Sciatic nerve (tissue), 2 donors: ENCODE data around the gene CDHR1. TPM values are rescaled to one million over a fixed set of nuclear protein-coding genes. Genes with fewer than 3 reads are reported as not detected.
"Not testable (repeated sequence)": the region's sequence is repeated elsewhere in the genome, so short reads cannot be mapped to it uniquely, and the experiment has no call there.

Source experiments
- ATAC-seq: fragments of 200-7000 bp; cut with Tn5 transposase; one replicate; pipeline ENCODE4 v1.9.1; 2020; ENCODE audit warnings: mild to moderate bottlenecking, moderate library complexity
- DNase-seq: peaks from one replicate; pipeline ENCODE4 v3.0.0-alpha.2; 2020; ENCODE audit warnings: low spot score
- intact Hi-C: fragments of 100-400 bp; cut with DNase I; formaldehyde crosslinking; loops from one replicate; pipeline ENCODE4 v1.14.2; 2022
- total RNA-seq: library from RNA; stranded (reverse); fragmentation: NEBNext Ultra II Directional; extraction: Animal tissue kit (Norgen Biotek cat#: 25700); gene quantifications from one replicate; pipeline ENCODE4 v1.2.1, GENCODE V29; 2021
- donor health status: DM: no; HTN: no; CAD: no.
- donor health status: DM: no; HTN: no; CAD: no.

The CDHR1 gene
- total RNA-seq, 1 donor from 2014 or later: 2.0 TPM

DNA sequence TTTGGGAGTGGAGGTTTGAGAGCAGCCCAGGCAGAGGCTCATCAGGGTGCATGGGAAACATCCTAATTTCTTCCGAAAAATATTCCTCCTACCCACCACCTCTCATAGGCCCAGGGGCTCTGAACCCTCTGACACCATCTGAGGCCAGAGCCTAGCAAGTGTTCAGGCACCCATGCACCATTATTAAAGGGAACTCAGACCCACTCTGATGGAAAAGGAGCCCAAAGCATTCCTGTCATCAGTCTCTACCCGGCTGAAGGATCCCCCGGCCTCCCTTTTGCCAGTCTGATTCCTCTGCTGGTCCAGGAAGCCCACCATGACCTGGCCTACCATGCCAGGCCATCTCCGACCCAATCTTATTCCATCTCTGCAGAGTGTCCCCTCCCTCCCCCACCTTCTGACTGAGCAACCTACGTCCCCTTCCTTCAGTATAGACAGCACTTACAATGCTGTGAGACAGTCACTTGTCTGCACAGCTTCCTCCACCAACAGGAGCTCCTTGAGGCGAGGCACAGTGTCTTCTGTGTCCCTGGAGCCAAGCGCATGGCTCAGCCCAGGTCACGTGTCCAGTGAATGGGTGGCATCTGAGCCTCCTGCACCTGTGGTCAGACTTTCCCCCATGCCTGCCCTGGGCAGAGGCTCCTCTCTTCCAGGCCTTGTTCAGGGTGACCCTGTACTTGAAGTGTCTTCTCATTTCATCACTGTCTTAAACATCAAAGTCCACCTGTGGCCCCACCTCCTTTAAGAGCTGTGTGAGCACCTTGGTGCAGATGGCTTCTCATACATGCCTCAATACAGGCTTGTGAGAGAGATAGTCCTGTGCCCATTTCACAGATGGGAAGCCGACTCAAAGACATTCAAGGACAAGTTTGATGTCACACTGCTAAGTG, 21.6 kb upstream of the CDHR1 start:
- no peak for DNase-seq
- intact Hi-C loops: no loop called here
- ATAC-seq: no peak

DNA sequence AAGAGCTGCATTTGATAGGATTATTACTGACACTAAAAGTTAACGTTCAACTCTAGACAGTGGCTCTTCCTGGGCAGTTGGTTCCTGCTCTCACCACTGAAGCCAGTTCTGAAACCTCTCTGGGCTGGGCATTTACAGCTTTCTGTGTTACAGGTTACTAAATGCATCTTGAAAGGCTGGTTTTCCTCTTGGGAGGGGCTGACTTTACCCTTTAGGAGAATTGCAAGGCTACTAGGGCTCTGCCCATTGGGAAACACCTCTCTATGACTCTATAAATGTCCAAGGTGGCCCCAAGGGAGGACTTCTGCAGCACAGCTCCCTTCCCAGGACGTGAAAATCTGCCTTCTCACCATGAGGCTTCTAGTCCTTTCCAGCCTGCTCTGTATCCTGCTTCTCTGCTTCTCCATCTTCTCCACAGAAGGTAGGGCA, 20.8 kb upstream of the CDHR1 start, which contains the start of gene GPR15LG:
Gene GPR15LG, plus strand, starts transcription at position 301 of the 429 bp plus-strand sequence. Its CDS starts 51 bp downstream, at position 352.
- ATAC-seq (no peak), DNase-seq (no peak)
- intact Hi-C loops: no loop called here

DNA sequence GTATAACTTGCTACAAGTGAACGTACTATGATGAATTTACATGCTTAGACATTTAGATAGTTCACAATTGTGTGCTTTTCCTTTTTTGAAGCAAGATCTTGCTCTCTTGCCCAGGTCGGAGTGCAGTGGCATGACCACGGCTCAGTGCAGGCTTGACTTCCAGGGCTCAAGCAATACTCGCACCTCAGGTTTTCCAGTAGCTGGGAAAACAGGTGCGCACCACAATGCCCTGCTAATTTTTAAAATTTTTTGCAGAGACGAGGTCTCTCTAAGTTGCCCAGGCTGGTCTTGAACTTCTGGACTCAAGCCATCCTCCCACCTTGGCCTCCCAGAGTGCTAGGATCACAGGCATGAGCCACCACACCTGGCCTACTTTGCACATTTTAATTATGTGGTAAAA, 18.9 kb upstream of the CDHR1 start:
- DNase-seq (no peak), ATAC-seq (no peak)
- intact Hi-C loops: no loop called here

DNA sequence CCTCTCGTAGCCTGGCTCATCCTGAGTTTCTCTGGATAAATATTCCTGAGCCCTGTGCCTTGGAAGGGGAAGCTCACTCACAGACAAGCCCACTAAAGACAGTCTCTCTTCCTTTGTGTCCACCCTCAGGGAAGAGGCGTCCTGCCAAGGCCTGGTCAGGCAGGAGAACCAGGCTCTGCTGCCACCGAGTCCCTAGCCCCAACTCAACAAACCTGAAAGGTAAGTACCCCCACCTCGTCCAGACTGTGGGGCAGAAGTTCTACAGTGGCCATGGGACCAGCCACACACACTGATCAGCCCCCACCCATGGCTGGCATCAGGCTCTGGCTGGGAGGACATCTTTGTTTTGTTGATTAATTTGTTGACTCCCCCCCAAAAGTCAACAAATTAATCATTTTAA, 18.0 kb upstream of the CDHR1 start:
- ATAC-seq: no peak
- intact Hi-C loops: no loop called here
- no peak for DNase-seq

DNA sequence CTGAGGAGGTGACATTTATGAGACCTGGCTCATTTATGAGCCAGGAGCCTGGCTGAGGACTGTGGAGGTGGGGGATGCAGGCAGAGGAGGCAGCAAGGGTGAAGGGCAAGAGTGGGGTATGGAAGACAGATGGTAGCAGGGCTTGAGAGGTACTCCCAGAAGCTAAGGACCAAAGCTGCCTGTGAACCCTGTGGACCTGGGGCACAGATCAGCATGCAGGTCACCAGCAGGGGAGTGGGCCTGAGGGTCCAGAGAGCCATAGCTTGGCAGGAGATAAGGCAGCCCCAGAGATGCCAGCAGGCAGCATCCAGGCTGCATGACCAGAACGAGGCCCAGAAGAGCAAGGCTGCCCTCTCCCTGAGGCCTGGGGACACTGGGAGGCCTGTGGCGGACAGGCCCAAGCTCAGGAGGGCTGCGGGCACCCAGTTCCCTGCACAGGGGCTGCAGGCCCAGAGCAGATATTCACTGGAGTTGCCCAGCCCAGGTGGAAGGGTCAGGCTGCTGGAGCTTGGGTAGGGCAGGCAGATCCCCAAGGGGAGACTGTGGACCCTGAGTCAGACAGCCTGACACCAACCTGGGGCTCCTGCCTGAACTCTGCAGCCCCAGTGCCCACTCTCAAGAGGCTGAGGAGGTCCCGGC, 17.4 kb upstream of the CDHR1 start:
- no peak for DNase-seq
- intact Hi-C loops: no loop called here
- peak; percentile 34 for ATAC-seq

DNA sequence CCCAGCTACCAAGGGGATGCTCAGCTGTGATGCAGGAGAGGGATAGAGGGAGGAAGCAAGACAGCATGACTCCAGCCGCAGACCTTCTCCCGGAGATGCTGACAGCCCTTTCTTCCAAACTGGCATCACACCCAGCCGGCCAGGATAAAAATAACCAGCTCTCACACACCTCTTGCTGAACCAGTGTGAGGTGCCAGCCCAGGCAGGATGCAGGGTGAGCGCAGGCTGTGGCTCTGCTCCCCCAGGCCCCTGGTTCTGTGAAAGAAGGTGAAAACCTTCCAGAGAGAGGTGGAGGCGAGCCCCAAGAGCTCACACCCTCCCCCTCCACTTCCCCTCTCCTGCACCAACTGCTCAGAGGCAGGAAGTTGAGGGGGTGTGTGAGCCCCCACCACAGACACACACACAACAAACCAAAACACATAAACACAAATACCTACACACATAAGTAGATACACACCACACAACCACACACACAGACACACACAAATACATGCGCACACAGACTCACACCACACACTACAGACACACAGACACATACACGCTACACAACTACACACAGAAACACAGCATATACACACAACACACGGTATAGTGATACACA, 16.7 kb upstream of the CDHR1 start:
- DNase-seq (no peak), ATAC-seq (peak; percentile 51)
- intact Hi-C loops: no loop called here

DNA sequence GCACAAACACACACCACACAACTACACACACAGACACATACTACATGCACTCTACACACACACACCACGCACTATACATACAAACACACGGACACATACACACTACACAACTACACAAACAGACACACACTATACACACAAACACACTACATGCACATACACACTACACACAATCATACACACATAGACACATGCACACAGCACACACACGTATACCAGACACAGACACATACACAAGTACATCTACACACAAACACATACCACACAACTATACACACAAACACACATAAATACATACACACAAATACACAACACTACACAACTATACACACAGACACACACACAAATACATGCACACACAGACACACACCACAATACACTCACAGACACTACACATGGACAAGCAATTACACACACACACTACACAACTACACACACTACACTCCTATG, 16.2 kb upstream of the CDHR1 start:
- intact Hi-C loops: no loop called here
- ATAC-seq: no peak
- no peak for DNase-seq

DNA sequence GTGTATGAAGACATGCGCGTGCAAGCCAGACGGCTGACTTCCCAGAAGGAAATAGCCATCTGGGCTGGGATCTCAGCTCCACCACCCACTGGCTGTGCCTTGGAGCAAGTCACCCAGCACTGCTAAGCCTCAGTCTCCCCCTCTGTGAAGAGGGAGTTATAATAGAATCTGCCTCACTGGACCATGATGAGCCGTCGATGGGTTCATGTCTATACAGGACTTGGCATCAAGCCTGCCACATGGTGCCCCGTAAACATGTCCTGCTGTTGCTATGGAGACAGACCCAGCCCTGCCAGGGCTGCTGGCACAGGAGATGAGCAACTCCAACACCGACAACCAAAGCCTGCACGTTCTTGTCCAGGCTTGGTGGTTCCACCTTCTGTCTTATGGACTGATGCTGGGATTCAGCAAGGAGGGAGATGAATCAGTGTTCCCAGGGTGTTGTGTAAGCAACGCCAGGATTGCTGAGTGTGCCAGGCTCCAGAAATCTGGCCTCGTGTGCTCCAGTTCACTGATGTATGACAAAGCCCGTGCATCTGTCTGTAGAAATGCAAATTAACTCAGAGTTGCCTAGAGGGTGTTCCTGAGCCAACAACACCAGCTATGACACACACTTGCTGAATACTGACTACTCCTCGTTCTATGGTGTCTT, 15.2 kb upstream of the CDHR1 start:
- DNase-seq (peak; percentile 17), ATAC-seq (no peak)
- intact Hi-C loops: no loop called here

DNA sequence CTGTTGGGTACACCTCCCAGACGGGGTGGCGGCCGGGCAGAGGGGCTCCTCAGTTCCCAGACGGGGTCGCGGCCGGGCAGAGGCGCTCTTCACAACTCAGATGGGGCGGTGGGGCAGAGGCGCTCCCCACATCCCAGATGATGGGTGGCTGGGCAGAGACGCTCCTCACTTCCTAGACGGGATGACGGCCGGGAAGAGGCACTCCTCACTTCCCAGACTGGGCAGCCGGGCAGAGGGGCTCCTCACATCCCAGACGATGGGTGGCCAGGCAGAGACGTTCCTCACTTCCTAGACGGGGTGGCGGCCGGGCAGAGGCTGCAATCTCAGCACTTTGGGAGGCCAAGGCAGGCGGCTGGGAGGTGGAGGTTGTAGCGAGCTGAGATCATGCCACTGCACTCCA, 14.0 kb upstream of the CDHR1 start:
- intact Hi-C loops, ATAC-seq: not testable (repeated sequence)
- DNase-seq: peak; percentile 42

DNA sequence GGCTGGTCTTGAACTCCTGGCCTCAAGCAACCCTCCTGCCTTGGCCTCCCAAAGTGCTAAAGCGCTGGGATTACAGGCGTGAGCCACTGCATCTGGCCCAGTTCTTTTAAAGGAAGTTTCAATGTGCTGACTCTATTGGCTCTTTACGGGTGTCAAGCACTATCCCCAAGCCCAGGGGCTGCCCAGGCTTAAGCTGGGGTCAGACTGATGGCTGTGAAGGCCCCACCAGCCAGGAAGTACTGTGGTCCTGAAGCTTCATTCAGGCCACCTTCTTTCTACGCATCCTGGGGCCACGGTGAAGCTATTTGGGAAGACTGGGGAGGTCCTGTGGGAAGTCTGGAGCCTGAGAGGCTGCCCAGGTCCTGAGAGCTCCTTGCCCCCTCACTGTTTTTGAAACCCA, 12.7 kb upstream of the CDHR1 start:
- ATAC-seq (no peak), DNase-seq (peak; percentile 18)
- intact Hi-C loops: no loop called here

DNA sequence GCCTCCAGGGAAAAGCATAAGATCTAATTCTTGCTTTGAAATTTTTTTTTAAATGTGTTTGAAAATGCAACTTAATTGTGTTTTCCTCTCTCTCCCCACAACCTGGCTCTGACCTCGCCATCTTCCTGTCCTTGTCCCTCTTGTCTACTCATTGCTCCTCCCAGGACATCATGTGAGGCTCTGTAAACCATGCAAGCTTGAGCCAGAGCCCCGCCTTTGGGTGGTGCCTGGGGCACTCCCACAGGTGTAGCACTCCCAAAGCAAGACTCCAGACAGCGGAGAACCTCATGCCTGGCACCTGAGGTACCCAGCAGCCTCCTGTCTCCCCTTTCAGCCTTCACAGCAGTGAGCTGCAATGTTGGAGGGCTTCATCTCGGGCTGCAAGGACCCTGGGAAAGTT, 9.8 kb upstream of the CDHR1 start:
- DNase-seq (no peak), ATAC-seq (no peak)
- intact Hi-C loops: no loop called here

DNA sequence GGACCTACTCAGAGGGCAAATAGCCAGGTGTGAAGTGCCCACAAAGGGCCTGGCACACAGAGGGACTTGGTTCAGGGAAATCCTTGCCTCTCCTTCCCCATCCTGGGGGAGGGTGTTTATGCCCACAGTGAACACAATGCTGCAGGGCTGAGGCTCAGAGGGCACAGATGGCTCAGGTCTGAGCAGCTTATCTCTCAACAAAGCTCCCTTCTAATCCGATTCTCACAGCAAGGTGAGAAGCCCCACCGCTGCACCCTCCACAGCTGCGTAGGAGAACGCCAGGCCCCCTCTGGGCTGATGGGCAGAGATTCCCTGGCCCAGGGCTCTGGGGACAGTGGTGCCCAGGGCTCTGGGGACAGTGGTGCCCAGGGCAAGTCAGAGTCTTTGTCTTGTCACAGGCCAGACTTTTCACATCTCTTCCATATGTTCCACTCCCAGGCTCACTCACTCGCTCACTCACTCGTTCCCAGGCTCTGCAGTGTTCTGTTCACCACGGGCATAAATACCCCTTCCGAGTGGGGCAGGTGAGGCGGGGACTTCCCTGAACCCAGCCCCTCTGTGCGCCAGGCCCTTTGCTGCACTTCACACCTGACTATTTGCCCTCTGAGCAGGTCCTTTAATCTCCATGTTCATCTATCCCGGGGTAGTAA, 8.7 kb upstream of the CDHR1 start:
- DNase-seq (no peak), ATAC-seq (no peak)
- intact Hi-C loops: no loop called here

DNA sequence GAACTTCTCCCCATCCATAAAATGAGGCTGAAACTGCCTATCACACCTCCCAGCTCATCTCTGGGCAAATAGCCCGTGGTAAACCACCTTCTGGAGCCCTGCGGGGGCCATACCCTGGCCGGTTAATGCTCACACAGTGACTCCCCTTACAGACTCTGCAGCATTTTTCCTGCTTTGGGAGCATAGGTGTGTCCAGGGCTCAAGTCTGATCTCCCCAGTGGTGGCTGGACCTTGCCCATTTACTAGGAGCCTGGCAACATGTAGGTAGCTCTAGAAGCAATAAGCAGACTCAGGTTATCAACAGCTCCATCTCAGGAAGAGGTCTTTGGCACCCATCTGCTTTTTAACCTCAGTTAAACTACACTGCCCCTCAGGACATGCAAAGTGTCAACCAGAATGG, 5.5 kb upstream of the CDHR1 start:
- no peak for DNase-seq
- no peak for ATAC-seq
- intact Hi-C loops: no loop called here

DNA sequence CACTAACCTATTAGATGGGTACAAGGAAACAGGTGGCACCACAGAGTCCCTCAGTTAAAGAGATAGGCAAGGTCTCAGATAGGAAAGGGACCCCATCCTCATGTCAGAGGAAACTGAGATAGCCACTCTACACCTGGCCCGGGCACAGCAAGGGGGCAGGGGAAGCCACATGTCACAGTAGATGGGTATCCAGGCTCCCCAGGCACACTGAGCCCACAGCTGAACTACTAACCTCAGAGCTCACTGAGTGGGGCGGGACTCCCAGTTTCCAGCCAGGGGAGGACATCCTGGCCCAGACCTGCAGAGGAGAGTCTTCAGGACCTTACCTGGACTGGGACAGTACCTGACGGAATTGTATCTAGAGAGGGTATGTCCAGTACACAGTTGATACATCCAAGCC, 3.7 kb upstream of the CDHR1 start:
- DNase-seq (no peak), ATAC-seq (no peak)
- intact Hi-C loops: no loop called here

DNA sequence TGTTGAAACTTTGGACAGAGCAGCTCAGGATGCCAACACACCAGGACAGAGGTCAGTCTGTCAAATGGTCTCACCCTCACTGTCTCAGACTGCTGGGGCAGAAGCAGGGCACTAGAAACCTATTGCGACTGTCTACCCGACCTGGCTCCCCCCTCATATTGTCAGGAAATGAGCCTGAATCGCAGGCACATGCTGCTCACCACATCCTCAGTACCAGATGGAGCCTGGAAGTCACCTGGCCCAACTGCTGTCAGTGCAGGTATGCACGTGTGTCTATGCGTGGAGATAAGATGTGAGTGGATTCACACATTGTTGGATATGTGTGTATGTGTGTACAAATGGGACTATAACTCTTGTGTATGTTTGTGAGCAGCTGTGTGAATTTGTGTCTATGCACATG, 3.2 kb upstream of the CDHR1 start:
- no peak for DNase-seq
- intact Hi-C loops: no loop called here
- ATAC-seq: no peak

DNA sequence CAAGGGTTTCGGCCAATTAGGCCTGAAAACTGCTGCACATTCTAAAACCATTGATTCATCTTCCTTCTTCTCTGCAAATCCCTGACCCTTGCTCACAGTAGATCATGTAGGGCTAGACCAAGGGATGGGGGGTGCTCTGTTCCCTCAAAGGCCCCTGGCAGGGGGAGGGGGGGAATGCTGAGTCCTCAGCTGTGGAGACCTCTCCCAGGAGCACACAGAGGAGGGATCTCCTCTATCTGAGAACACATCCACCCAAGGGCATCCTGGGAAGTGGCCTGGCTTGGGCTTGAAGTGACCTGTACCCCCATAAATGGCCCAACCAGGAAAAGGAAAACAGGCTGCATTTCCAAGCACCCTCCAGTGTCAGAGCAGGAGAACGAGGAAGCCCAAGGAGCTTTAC, 1.0 kb upstream of the CDHR1 start:
- ATAC-seq: no peak
- no peak for DNase-seq
- intact Hi-C loops: no loop called here

DNA sequence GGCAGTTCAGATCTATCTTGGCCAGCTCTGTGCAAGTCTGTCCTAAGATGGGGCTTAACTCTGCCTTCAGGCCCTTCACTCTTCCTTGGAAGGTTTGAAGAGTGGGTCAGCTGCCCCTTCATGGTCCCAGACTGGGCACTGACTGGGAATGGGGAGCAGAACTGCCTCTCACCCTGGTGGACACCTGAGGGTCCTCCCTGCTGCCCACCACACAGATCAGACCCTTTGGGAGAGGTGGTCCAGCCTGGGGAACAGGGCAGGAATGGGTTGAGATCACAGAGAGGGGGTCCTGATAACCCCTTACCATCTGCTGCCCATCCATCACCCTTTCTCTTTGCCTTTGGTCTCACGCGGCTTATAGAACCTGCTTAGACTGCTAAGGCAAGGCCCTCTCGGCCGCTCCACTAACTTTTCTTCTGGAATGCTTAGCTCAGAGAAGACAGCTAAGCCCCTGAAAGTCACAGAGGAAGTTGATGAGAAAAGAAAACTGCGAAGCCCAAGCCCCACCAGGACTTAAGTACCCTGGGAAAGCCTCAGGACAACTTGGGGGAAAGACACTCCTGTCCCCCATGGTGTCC, 402 bp upstream of the CDHR1 start:
- intact Hi-C loops: no loop called here
- no peak for ATAC-seq

DNA sequence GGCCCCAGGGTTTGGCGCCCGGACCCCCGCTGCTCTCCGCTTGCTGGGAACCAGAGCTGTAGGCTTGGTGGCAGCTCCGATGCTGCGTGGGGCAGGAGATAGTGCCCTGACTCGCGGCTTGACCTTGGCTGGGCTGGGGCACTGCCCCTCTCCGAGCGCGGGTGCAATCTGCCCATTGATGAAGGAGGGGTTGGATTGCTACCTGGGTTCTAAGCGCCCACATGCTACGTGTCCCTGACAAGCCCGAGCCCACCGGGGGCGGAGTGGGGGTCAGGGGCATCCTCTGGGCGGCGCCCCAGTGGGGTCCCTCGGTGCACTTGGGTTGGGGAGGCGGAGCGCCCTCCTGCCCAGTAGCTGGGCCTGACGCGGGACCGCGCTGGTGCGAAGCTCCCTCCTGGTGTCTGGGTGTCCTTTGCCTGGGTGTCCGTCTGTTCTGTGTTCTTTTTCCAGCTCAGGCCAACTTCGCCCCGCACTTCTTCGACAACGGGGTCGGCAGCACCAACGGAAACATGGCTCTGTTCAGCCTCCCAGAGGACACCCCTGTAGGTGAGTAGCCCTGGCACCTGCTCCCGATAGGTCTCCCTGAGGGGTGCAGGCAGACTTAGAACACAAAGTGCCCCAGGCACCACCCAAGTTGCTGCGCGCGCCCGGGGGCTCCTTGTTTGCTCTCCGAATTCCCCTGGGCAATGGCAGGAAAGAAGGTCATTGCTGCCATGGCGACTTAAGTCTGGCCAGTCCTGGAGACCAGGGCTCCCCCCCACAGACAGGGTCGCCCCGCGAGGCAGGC, 900 bp downstream of the CDHR1 start:
- DNase-seq (no peak), ATAC-seq (peak; percentile 12)
- intact Hi-C loops: no loop called here

More for the DNA sequence above, 402 bp upstream of the CDHR1 start:
- DNase-seq: no peak
